Naive thymus-derived CD4-positive, alpha-beta T cell (primary cell): ENCODE results near the gene MUSK. TPM values are rescaled to one million over a fixed set of nuclear protein-coding genes. Genes with fewer than 3 reads are reported as not detected.

Experiments used
- ATAC-seq: fragments of 150-1000 bp; cut with Tn5 transposase; 2 replicates; pipeline ENCODE4 v1.10.0; 2021; ENCODE audit warnings: mild to moderate bottlenecking, moderate library complexity
- CTCF ChIA-PET: fragments of 350-600 bp; sonication (Branson Sonifier 250); formaldehyde crosslinking; loops from one replicate; lab custom pipeline; 2021; ENCODE audit warnings: antibody characterized with exemption; lab: Charles Lee
- POLR2A ChIA-PET: fragments of 350-600 bp; sonication (Branson Sonifier 250); formaldehyde crosslinking; loops from one replicate; lab custom pipeline; 2021; ENCODE audit warnings: antibody characterized with exemption, inconsistent platforms; lab: Charles Lee
- DNase-seq, 9 donors: peaks; one replicate each; pipeline versions ENCODE4 v3.0.0 to v3.0.0-alpha.2; 2020 to 2022; ENCODE audit warnings: mixed read lengths in 1 of 9
- H3K27ac ChIP-seq: one replicate; pipeline ENCODE4 v1.7.0; 2013; ENCODE audit warnings: mild to moderate bottlenecking, low read depth, low read length, moderate library complexity
- H3K27me3 ChIP-seq, 2 donors: one replicate each; pipeline ENCODE4 v1.7.0; 2013; ENCODE audit warnings: low read length in 2 of 2, mild to moderate bottlenecking in 2 of 2, moderate library complexity in 2 of 2; ENCODE audit not compliant: control insufficient read depth in 2 of 2, insufficient read depth in 2 of 2
- H3K36me3 ChIP-seq, 3 experiments: 1 replicate in 2 of 3; 2 replicates in 1 of 3; pipeline ENCODE4 v1.7.0; 2013; ENCODE audit warnings: low read length in 3 of 3, mild to moderate bottlenecking in 3 of 3, moderate library complexity in 1 of 3; ENCODE audit not compliant: insufficient read depth in 3 of 3, control insufficient read depth in 2 of 3
- H3K4me1 ChIP-seq, 2 donors: one replicate each; pipeline ENCODE4 v1.7.0; 2013; ENCODE audit warnings: low read length in 2 of 2, mild to moderate bottlenecking in 2 of 2, moderate library complexity in 1 of 2; ENCODE audit not compliant: control insufficient read depth in 2 of 2, insufficient read depth in 2 of 2
- H3K4me3 ChIP-seq: 2 replicates; pipeline ENCODE4 v1.7.0; 2013; ENCODE audit warnings: mild to moderate bottlenecking, low read length
- H3K9me3 ChIP-seq, 3 experiments: 1 replicate in 2 of 3; 2 replicates in 1 of 3; pipeline ENCODE4 v1.7.0; 2013; ENCODE audit warnings: low read length in 3 of 3; ENCODE audit not compliant: control insufficient read depth in 2 of 3
- H3K27ac Mint-ChIP-seq, 9 donors: one replicate each; pipeline ENCODE4 v1.8.0; 2020 to 2022; ENCODE audit warnings: mixed read lengths in 9 of 9, mild to moderate bottlenecking in 8 of 9, moderate library complexity in 5 of 9, inconsistent platforms in 2 of 9
- H3K27me3 Mint-ChIP-seq, 5 donors: one replicate each; pipeline ENCODE4 v1.8.0; 2021 to 2022; ENCODE audit warnings: mixed read lengths in 5 of 5, mild to moderate bottlenecking in 1 of 5
- H3K36me3 Mint-ChIP-seq, 5 donors: one replicate each; pipeline ENCODE4 v1.8.0; 2020 to 2022; ENCODE audit warnings: mixed read lengths in 5 of 5, mild to moderate bottlenecking in 3 of 5, inconsistent platforms in 1 of 5
- H3K4me1 Mint-ChIP-seq, 7 donors: one replicate each; pipeline ENCODE4 v1.8.0; 2020 to 2022; ENCODE audit warnings: mixed read lengths in 7 of 7, mild to moderate bottlenecking in 3 of 7, inconsistent platforms in 1 of 7
- H3K4me3 Mint-ChIP-seq, 10 donors: one replicate each; pipeline ENCODE4 v1.8.0; 2020 to 2022; ENCODE audit warnings: mild to moderate bottlenecking in 10 of 10, mixed read lengths in 10 of 10, moderate library complexity in 6 of 10, inconsistent platforms in 2 of 10
- H3K9me3 Mint-ChIP-seq, 11 donors: one replicate each; pipeline ENCODE4 v1.8.0; 2020 to 2022; ENCODE audit warnings: mixed read lengths in 11 of 11, mild to moderate bottlenecking in 4 of 11, inconsistent platforms in 1 of 11, moderate library complexity in 1 of 11
- intact Hi-C, 2 donors: fragments of 100-400 bp; cut with micrococcal nuclease; formaldehyde crosslinking; loops; one replicate each; pipeline ENCODE4 v1.15.1; 2023
- polyA plus RNA-seq, 2 donors: library from polyadenylated mRNA; unstranded; fragments of 300-500 nt; fragmentation: Illumina TruSeq; gene quantifications; one replicate each; pipeline ENCODE4 v1.2.3, GENCODE V29; 2021
- total RNA-seq, 6 experiments: library from RNA in 5 of 6; stranded (reverse) in 5 of 6; gene quantifications; 1 replicate in 5 of 6; 2 replicates in 1 of 6; pipeline ENCODE4 v1.2.3 and lab custom pipeline; 2021 to 2026

Gene MUSK
- total and polyA plus RNA-seq, 7 experiments from 2014 or later = not detected

GRCh38 chr9:110712955-110713354 is 44.4 kb downstream of the MUSK start:
- Mint-ChIP-seq H3K36me3 (no peaks in the 10 kb centered on the region), H3K4me1 (no peaks in the 10 kb centered on the region), H3K27me3 (peaks cover 0 to 10% (median 0%) of the 10 kb centered on the region in 5 donors), H3K27ac (no peak overlapping the region), H3K4me3 (no peak overlapping the region), H3K9me3 (peaks cover 0 to 13% (median 5%) of the 10 kb centered on the region in 11 donors)
- Histone ChIP-seq H3K36me3 (no peaks in the 10 kb centered on the region), H3K9me3 (no peaks in the 10 kb centered on the region), H3K4me1 (no peaks in the 10 kb centered on the region), H3K27ac (no peak overlapping the region), H3K4me3 (no peak overlapping the region), H3K27me3 (no peaks in the 10 kb centered on the region)
- DNase-seq = no peak
- ChIA-PET CTCF (no interaction called here), POLR2A (no interaction called here)
- intact Hi-C loops = no loop called here
- no peak for ATAC-seq

GRCh38 chr9:110714314-110714713 is 45.7 kb downstream of the MUSK start:
- no peak overlapping the region for H3K27ac Mint-ChIP-seq
- peaks cover 3 to 17% (median 7%) of the 10 kb centered on the region in 11 donors for H3K9me3 Mint-ChIP-seq
- Histone ChIP-seq H3K9me3 (no peaks in the 10 kb centered on the region), H3K4me1 (no peaks in the 10 kb centered on the region), H3K27ac (no peak overlapping the region), H3K4me3 (no peak overlapping the region), H3K36me3 (no peaks in the 10 kb centered on the region), H3K27me3 (no peaks in the 10 kb centered on the region)
- DNase-seq = no peak
- no peak overlapping the region for H3K4me3 Mint-ChIP-seq
- ChIA-PET POLR2A (no interaction called here), CTCF (no interaction called here)
- no peak for ATAC-seq
- intact Hi-C loops = no loop called here
- H3K27me3 Mint-ChIP-seq = peaks cover 0 to 10% (median 0%) of the 10 kb centered on the region in 5 donors
- H3K36me3 Mint-ChIP-seq = no peaks in the 10 kb centered on the region
- H3K4me1 Mint-ChIP-seq = no peaks in the 10 kb centered on the region

GRCh38 chr9:110728058-110728457 is 59.5 kb downstream of the MUSK start:
- H3K9me3 Mint-ChIP-seq = peaks cover 0 to 19% (median 1%) of the 10 kb centered on the region in 11 donors
- H3K4me1 ChIP-seq = no peaks in the 10 kb centered on the region
- intact Hi-C loops = no loop called here
- no peak overlapping the region for H3K4me3 ChIP-seq
- ChIA-PET CTCF (no interaction called here), POLR2A (no interaction called here)
- no peaks in the 10 kb centered on the region for H3K9me3 ChIP-seq
- no peaks in the 10 kb centered on the region for H3K36me3 Mint-ChIP-seq
- no peaks in the 10 kb centered on the region for H3K27me3 ChIP-seq
- H3K36me3 ChIP-seq = no peaks in the 10 kb centered on the region
- no peaks in the 10 kb centered on the region for H3K4me1 Mint-ChIP-seq
- ATAC-seq = no peak
- no peak overlapping the region for H3K27ac Mint-ChIP-seq
- peaks cover 0 to 4% (median 0%) of the 10 kb centered on the region in 5 donors for H3K27me3 Mint-ChIP-seq
- no peak overlapping the region for H3K27ac ChIP-seq
- no peak overlapping the region for H3K4me3 Mint-ChIP-seq
- no peak for DNase-seq

- H3K27ac Mint-ChIP-seq = no peak overlapping the region
- Histone ChIP-seq H3K4me3 (no peak overlapping the region), H3K27me3 (no peaks in the 10 kb centered on the region), H3K27ac (no peak overlapping the region), H3K9me3 (no peaks in the 10 kb centered on the region), H3K36me3 (no peaks in the 10 kb centered on the region), H3K4me1 (no peaks in the 10 kb centered on the region)
- DNase-seq (no peak), ATAC-seq (no peak)
- peaks cover 0 to 19% (median 0%) of the 10 kb centered on the region in 11 donors for H3K9me3 Mint-ChIP-seq
- H3K4me3 Mint-ChIP-seq = no peak overlapping the region
- H3K36me3 Mint-ChIP-seq = no peaks in the 10 kb centered on the region
- H3K4me1 Mint-ChIP-seq = no peaks in the 10 kb centered on the region
- peaks cover 0 to 4% (median 0%) of the 10 kb centered on the region in 5 donors for H3K27me3 Mint-ChIP-seq
- intact Hi-C loops = no loop called here
- CTCF ChIA-PET = no interaction called here
- POLR2A ChIA-PET = no interaction called here
Measured at GRCh38 chr9:110729641-110730040, 61.0 kb downstream of the MUSK start.

GRCh38 chr9:110731437-110732028 is 62.9 kb downstream of the MUSK start:
- peaks cover 0 to 23% (median 2%) of the 10 kb centered on the region in 11 donors for H3K9me3 Mint-ChIP-seq
- no peak overlapping the region for H3K27ac ChIP-seq
- H3K4me1 ChIP-seq = no peaks in the 10 kb centered on the region
- no peaks in the 10 kb centered on the region for H3K9me3 ChIP-seq
- no peaks in the 10 kb centered on the region for H3K36me3 Mint-ChIP-seq
- ChIA-PET CTCF (no interaction called here), POLR2A (no interaction called here)
- no peak overlapping the region for H3K4me3 Mint-ChIP-seq
- H3K36me3 ChIP-seq = no peaks in the 10 kb centered on the region
- H3K27me3 ChIP-seq = no peaks in the 10 kb centered on the region
- DNase-seq (no peak), ATAC-seq (no peak)
- intact Hi-C loops = no loop called here
- no peaks in the 10 kb centered on the region for H3K4me1 Mint-ChIP-seq
- H3K27ac Mint-ChIP-seq = no peak overlapping the region
- H3K27me3 Mint-ChIP-seq = peaks cover 0 to 4% (median 0%) of the 10 kb centered on the region in 5 donors
- H3K4me3 ChIP-seq = no peak overlapping the region

- Histone ChIP-seq H3K27me3 (no peaks in the 10 kb centered on the region), H3K36me3 (no peaks in the 10 kb centered on the region), H3K27ac (no peak overlapping the region), H3K9me3 (no peaks in the 10 kb centered on the region), H3K4me3 (no peak overlapping the region), H3K4me1 (no peaks in the 10 kb centered on the region)
- intact Hi-C loops = no loop called here
- ChIA-PET CTCF (no interaction called here), POLR2A (no interaction called here)
- H3K36me3 Mint-ChIP-seq = no peaks in the 10 kb centered on the region
- H3K4me3 Mint-ChIP-seq = no peak overlapping the region
- no peak for ATAC-seq
- DNase-seq = no peak
- peaks cover 0 to 15% (median 2%) of the 10 kb centered on the region in 11 donors for H3K9me3 Mint-ChIP-seq
- no peak overlapping the region for H3K27ac Mint-ChIP-seq
- H3K27me3 Mint-ChIP-seq = no peaks in the 10 kb centered on the region
- H3K4me1 Mint-ChIP-seq = no peaks in the 10 kb centered on the region
Measured at GRCh38 chr9:110738982-110739381, 70.4 kb downstream of the MUSK start.

- no peak overlapping the region for H3K4me3 Mint-ChIP-seq
- Histone ChIP-seq H3K27me3 (no peaks in the 10 kb centered on the region), H3K9me3 (no peaks in the 10 kb centered on the region), H3K4me3 (no peak overlapping the region), H3K36me3 (no peaks in the 10 kb centered on the region), H3K4me1 (no peaks in the 10 kb centered on the region), H3K27ac (no peak overlapping the region)
- H3K27ac Mint-ChIP-seq = no peak overlapping the region
- H3K36me3 Mint-ChIP-seq = no peaks in the 10 kb centered on the region
- no peaks in the 10 kb centered on the region for H3K27me3 Mint-ChIP-seq
- peaks cover 0 to 15% (median 0%) of the 10 kb centered on the region in 11 donors for H3K9me3 Mint-ChIP-seq
- ChIA-PET POLR2A (no interaction called here), CTCF (no interaction called here)
- ATAC-seq (no peak), DNase-seq (no peak)
- no peaks in the 10 kb centered on the region for H3K4me1 Mint-ChIP-seq
- intact Hi-C loops = no loop called here
Measured at GRCh38 chr9:110742741-110743371, 74.3 kb downstream of the MUSK start.
